Natural killer cell treated with Interleukin-12 subunit alpha and Interleukin-12 subunit beta and Interleukin-15 and Interleukin-18, amount 100 ng/mL, for 72 hours (primary cell): ENCODE results near the gene ACRBP. TPM values are rescaled to one million over a fixed set of nuclear protein-coding genes. Genes with fewer than 3 reads are reported as not detected.
A peak's percentile ranks its signal among the peaks of the same experiment; 100 is the strongest.

Experiments
- ATAC-seq, 2 donors: fragments of 150-1000 bp; cut with Tn5 transposase in 1 of 2; sonication (Bioruptor Pico), chemical (Tn5 transposase) in 1 of 2; 2 replicates each; pipeline ENCODE4 v1.10.0; 2021
- DNase-seq: peaks from one replicate; pipeline ENCODE4 v3.0.0; 2022; ENCODE audit warnings: low spot score
- H3K27ac Mint-ChIP-seq, 2 donors: 1 replicate in 1 of 2; 2 replicates in 1 of 2; pipeline ENCODE4 v1.8.0; 2022; ENCODE audit warnings: mixed read lengths in 2 of 2, mild to moderate bottlenecking in 1 of 2, moderate library complexity in 1 of 2
- H3K27me3 Mint-ChIP-seq, 2 donors: 1 replicate in 1 of 2; 2 replicates in 1 of 2; pipeline ENCODE4 v1.8.0; 2022; ENCODE audit warnings: mixed read lengths in 2 of 2
- H3K36me3 Mint-ChIP-seq: one replicate; pipeline ENCODE4 v1.8.0; 2022; ENCODE audit warnings: mixed read lengths
- H3K4me1 Mint-ChIP-seq, 2 donors: 1 replicate in 1 of 2; 2 replicates in 1 of 2; pipeline ENCODE4 v1.8.0; 2022; ENCODE audit warnings: low read depth in 2 of 2, mixed read lengths in 2 of 2, mild to moderate bottlenecking in 1 of 2
- H3K4me3 Mint-ChIP-seq: one replicate; pipeline ENCODE4 v1.8.0; 2022; ENCODE audit warnings: mixed read lengths
- H3K9me3 Mint-ChIP-seq: 2 replicates; pipeline ENCODE4 v1.8.0; 2022; ENCODE audit warnings: mixed read lengths
- total RNA-seq, 2 donors: library from RNA; stranded (reverse); gene quantifications; one replicate each; pipeline ENCODE4 v1.2.3, GENCODE V29; 2022

Gene ACRBP
- total RNA-seq, 2 donors from 2014 or later, result 0.98 to 2.1 TPM

- Mint-ChIP-seq H3K27ac (no peak overlapping the region), H3K4me3 (no peak overlapping the region), H3K36me3 (peaks cover 18% of the 10 kb centered on the region), H3K27me3 (no peaks in the 10 kb centered on the region), H3K4me1 (peaks cover 32 to 36% of the 10 kb centered on the region in 2 donors), H3K9me3 (no peaks in the 10 kb centered on the region)
- DNase-seq (no peak), ATAC-seq (no peak)
Observed at GRCh38 chr12:6666211-6666610, 19.0 kb upstream of the ACRBP start.

- Mint-ChIP-seq H3K27me3 (no peaks in the 10 kb centered on the region), H3K9me3 (no peaks in the 10 kb centered on the region), H3K27ac (peak overlapping the region; percentile 92 to 99), H3K36me3 (peaks cover 9% of the 10 kb centered on the region), H3K4me1 (peaks cover 32 to 36% of the 10 kb centered on the region in 2 donors), H3K4me3 (peak overlapping the region; percentile 34)
- DNase-seq, result no peak
- no peak for ATAC-seq
Observed at GRCh38 chr12:6664902-6665301, 17.7 kb upstream of the ACRBP start.

- peaks cover 13% of the 10 kb centered on the region for H3K36me3 Mint-ChIP-seq
- H3K27me3 Mint-ChIP-seq, result no peaks in the 10 kb centered on the region
Observed at GRCh38 chr12:6662906-6663742, 15.9 kb upstream of the ACRBP start, which contains the start of gene ING4. TSS of gene ING4 (minus strand) at chr12:6663119. CDS start at chr12:6663101, 18 bp downstream.

GRCh38 chr12:6662602-6662905 is 15.3 kb upstream of the ACRBP start:
- ATAC-seq (peak; percentile 60 to 61), DNase-seq (no peak)
- H3K36me3 Mint-ChIP-seq, result peaks cover 9% of the 10 kb centered on the region
- H3K4me3 Mint-ChIP-seq, result peak overlapping the region; percentile 99
- no peaks in the 10 kb centered on the region for H3K27me3 Mint-ChIP-seq
- peaks cover 42 to 44% of the 10 kb centered on the region in 2 donors for H3K4me1 Mint-ChIP-seq
- H3K9me3 Mint-ChIP-seq, result no peaks in the 10 kb centered on the region
- H3K27ac Mint-ChIP-seq, result peak overlapping the region; percentile 92 to 99

More at GRCh38 chr12:6662906-6663742, 15.9 kb upstream of the ACRBP start, which contains the start of gene ING4:
- peak; percentile 100 for ATAC-seq
- peak; percentile 98 for DNase-seq
- H3K4me1 Mint-ChIP-seq, result peaks cover 42% of the 10 kb centered on the region in 2 donors
- H3K9me3 Mint-ChIP-seq, result no peaks in the 10 kb centered on the region
- H3K27ac Mint-ChIP-seq, result peak within 1 kb of the TSS; percentile 92 to 99
- peak within 1 kb of the TSS; percentile 99 for H3K4me3 Mint-ChIP-seq

- Mint-ChIP-seq H3K4me1 (peaks cover 9 to 14% of the 10 kb centered on the region in 2 donors), H3K36me3 (peaks cover 25% of the 10 kb centered on the region), H3K27me3 (no peaks in the 10 kb centered on the region), H3K9me3 (no peaks in the 10 kb centered on the region), H3K27ac (no peak overlapping the region), H3K4me3 (no peak overlapping the region)
- no peak for DNase-seq
- ATAC-seq, result no peak
Observed at GRCh38 chr12:6653987-6654386, 6.8 kb upstream of the ACRBP start.

GRCh38 chr12:6653342-6653741 is 6.1 kb upstream of the ACRBP start:
- peaks cover 2 to 10% of the 10 kb centered on the region in 2 donors for H3K4me1 Mint-ChIP-seq
- H3K36me3 Mint-ChIP-seq, result peaks cover 19% of the 10 kb centered on the region
- DNase-seq (no peak), ATAC-seq (no peak)
- H3K27ac Mint-ChIP-seq, result no peak overlapping the region
- H3K4me3 Mint-ChIP-seq, result no peak overlapping the region
- no peaks in the 10 kb centered on the region for H3K27me3 Mint-ChIP-seq
- H3K9me3 Mint-ChIP-seq, result no peaks in the 10 kb centered on the region

GRCh38 chr12:6652391-6652790 is 5.2 kb upstream of the ACRBP start:
- ATAC-seq (no peak), DNase-seq (no peak)
- no peak overlapping the region for H3K4me3 Mint-ChIP-seq
- H3K9me3 Mint-ChIP-seq, result no peaks in the 10 kb centered on the region
- H3K36me3 Mint-ChIP-seq, result peaks cover 22% of the 10 kb centered on the region
- peak overlapping the region in 1 of 2 donors; percentile 16 for H3K27ac Mint-ChIP-seq
- no peaks in the 10 kb centered on the region for H3K27me3 Mint-ChIP-seq
- H3K4me1 Mint-ChIP-seq, result peaks cover 0 to 4% of the 10 kb centered on the region in 2 donors

GRCh38 chr12:6650832-6651231 is 3.6 kb upstream of the ACRBP start:
- Mint-ChIP-seq H3K27ac (no peak overlapping the region), H3K36me3 (peaks cover 19% of the 10 kb centered on the region), H3K4me3 (no peak overlapping the region), H3K27me3 (no peaks in the 10 kb centered on the region), H3K4me1 (peaks cover 8 to 12% of the 10 kb centered on the region in 2 donors), H3K9me3 (no peaks in the 10 kb centered on the region)
- DNase-seq (no peak), ATAC-seq (no peak)

- no peaks in the 10 kb centered on the region for H3K27me3 Mint-ChIP-seq
- ATAC-seq, result no peak
- H3K4me1 Mint-ChIP-seq, result peaks cover 12 to 15% of the 10 kb centered on the region in 2 donors
- peak overlapping the region; percentile 81 for H3K4me3 Mint-ChIP-seq
- peak overlapping the region in 1 of 2 donors; percentile 87 for H3K27ac Mint-ChIP-seq
- H3K9me3 Mint-ChIP-seq, result no peaks in the 10 kb centered on the region
- no peak for DNase-seq
- peaks cover 16% of the 10 kb centered on the region for H3K36me3 Mint-ChIP-seq
Observed at GRCh38 chr12:6646276-6647082, 753 bp downstream of the ACRBP start.

- peaks cover 11% of the 10 kb centered on the region for H3K36me3 Mint-ChIP-seq
- ATAC-seq (no peak), DNase-seq (no peak)
- H3K4me3 Mint-ChIP-seq, result no peak overlapping the region
- no peaks in the 10 kb centered on the region for H3K9me3 Mint-ChIP-seq
- H3K27ac Mint-ChIP-seq, result peak overlapping the region in 1 of 2 donors; percentile 36
- H3K27me3 Mint-ChIP-seq, result no peaks in the 10 kb centered on the region
- H3K4me1 Mint-ChIP-seq, result peaks cover 12 to 15% of the 10 kb centered on the region in 2 donors
Observed at GRCh38 chr12:6644903-6645302, 2.3 kb downstream of the ACRBP start.

- Mint-ChIP-seq H3K27me3 (no peaks in the 10 kb centered on the region), H3K4me1 (peaks cover 12 to 15% of the 10 kb centered on the region in 2 donors), H3K27ac (peak overlapping the region in 1 of 2 donors; percentile 36), H3K36me3 (peaks cover 11% of the 10 kb centered on the region), H3K4me3 (peak overlapping the region; percentile 51), H3K9me3 (no peaks in the 10 kb centered on the region)
- ATAC-seq, result no peak
- DNase-seq, result no peak
Observed at GRCh38 chr12:6644257-6644596, 3.0 kb downstream of the ACRBP start.

GRCh38 chr12:6643569-6644256 is 3.5 kb downstream of the ACRBP start:
- Mint-ChIP-seq H3K4me3 (no peak overlapping the region), H3K27me3 (no peaks in the 10 kb centered on the region), H3K27ac (peak overlapping the region in 1 of 2 donors; percentile 36), H3K9me3 (no peaks in the 10 kb centered on the region), H3K4me1 (peaks cover 12 to 15% of the 10 kb centered on the region in 2 donors), H3K36me3 (peaks cover 11% of the 10 kb centered on the region)
- DNase-seq, result no peak
- ATAC-seq, result no peak

- peaks cover 6% of the 10 kb centered on the region for H3K36me3 Mint-ChIP-seq
- H3K4me3 Mint-ChIP-seq, result no peak overlapping the region
- no peak overlapping the region for H3K27ac Mint-ChIP-seq
- H3K27me3 Mint-ChIP-seq, result no peaks in the 10 kb centered on the region
- no peak for ATAC-seq
- H3K4me1 Mint-ChIP-seq, result peaks cover 9 to 10% of the 10 kb centered on the region in 2 donors
- no peaks in the 10 kb centered on the region for H3K9me3 Mint-ChIP-seq
- no peak for DNase-seq
Observed at GRCh38 chr12:6641131-6641530, 6.1 kb downstream of the ACRBP start.
